Stimulated activated CD4-positive, alpha-beta T cell treated with anti-CD3 and anti-CD28 coated beads, Interleukin-4, amount 100 ng/mL, for 24 hours (primary cell): Measurements from ENCODE around the gene LRPPRC.
A peak's percentile ranks its signal among the peaks of the same experiment; 100 is the strongest.
"Not testable (repeated sequence)": the region's sequence is repeated elsewhere in the genome, so short reads cannot be mapped to it uniquely, and the experiment has no call there.

Experiments
- DNase-seq: peaks from one replicate; pipeline ENCODE4 v3.0.0-alpha.2; 2020

The LRPPRC gene

GRCh38 chr2:43995733-43996533 lies at the start of gene LRPPRC:
TSS of gene LRPPRC (minus strand) at chr2:43995989. CDS start at chr2:43995947, 42 bp downstream.
- peak; percentile 93 for DNase-seq

- no peak for DNase-seq
Observed at GRCh38 chr2:44045061-44045460, 49.3 kb upstream of the LRPPRC start.

- peak; percentile 83 for DNase-seq
Observed at GRCh38 chr2:44044281-44044720, 48.5 kb upstream of the LRPPRC start.

- DNase-seq, result no peak
Observed at GRCh38 chr2:44040365-44040764, 44.6 kb upstream of the LRPPRC start.

- DNase-seq, result no peak
Observed at GRCh38 chr2:44038277-44038676, 42.5 kb upstream of the LRPPRC start.

GRCh38 chr2:44037221-44037620 lies 41.4 kb upstream of the LRPPRC start:
- no peak for DNase-seq

- DNase-seq, result no peak
Observed at GRCh38 chr2:44033947-44034346, 38.2 kb upstream of the LRPPRC start.

GRCh38 chr2:44027076-44027475 lies 31.3 kb upstream of the LRPPRC start:
- not testable (repeated sequence) for DNase-seq

GRCh38 chr2:44016282-44016681 lies 20.5 kb upstream of the LRPPRC start:
- DNase-seq, result peak; percentile 23

GRCh38 chr2:44015239-44015638 lies 19.4 kb upstream of the LRPPRC start:
- DNase-seq, result no peak

GRCh38 chr2:44013205-44013604 lies 17.4 kb upstream of the LRPPRC start:
- DNase-seq, result not testable (repeated sequence)

- no peak for DNase-seq
Observed at GRCh38 chr2:44010266-44010665, 14.5 kb upstream of the LRPPRC start.

- DNase-seq, result no peak
Observed at GRCh38 chr2:44009136-44009735, 13.4 kb upstream of the LRPPRC start.

GRCh38 chr2:44005846-44006245 lies 10.1 kb upstream of the LRPPRC start:
- DNase-seq, result no peak

- DNase-seq, result no peak
Observed at GRCh38 chr2:44004735-44005602, 9.2 kb upstream of the LRPPRC start.

GRCh38 chr2:44001716-44002115 lies 5.9 kb upstream of the LRPPRC start:
- DNase-seq, result no peak

GRCh38 chr2:43998263-43998662 lies 2.5 kb upstream of the LRPPRC start:
- DNase-seq, result no peak

GRCh38 chr2:43993437-43993836 lies 2.4 kb downstream of the LRPPRC start:
- DNase-seq, result no peak

GRCh38 chr2:43989545-43989944 lies 6.2 kb downstream of the LRPPRC start:
- DNase-seq, result no peak

GRCh38 chr2:43986600-43986999 lies 9.2 kb downstream of the LRPPRC start:
- DNase-seq, result no peak

GRCh38 chr2:43985359-43985758 lies 10.4 kb downstream of the LRPPRC start:
- no peak for DNase-seq

GRCh38 chr2:43984533-43984932 lies 11.3 kb downstream of the LRPPRC start:
- no peak for DNase-seq

GRCh38 chr2:43980902-43981301 lies 14.9 kb downstream of the LRPPRC start:
- peak; percentile 19 for DNase-seq
